NCI-H2029 treated with DMSO at 0.1 percent for 48 hours (cell line): ENCODE results near the gene PHF2.
A peak's percentile ranks its signal among the peaks of the same experiment; 100 is the strongest.
"Not testable (repeated sequence)": the region's sequence is repeated elsewhere in the genome, so short reads cannot be mapped to it uniquely, and the experiment has no call there.

Experiments used
- DNase-seq: peaks from one replicate; lab custom pipeline; 2025; lab: John Stamatoyannopoulos, UW

The PHF2 gene

GRCh38 chr9:93665637-93666438, 89.5 kb downstream of the PHF2 start:
- no peak for DNase-seq

GRCh38 chr9:93666439-93666784, 90.0 kb downstream of the PHF2 start:
- DNase-seq: not testable (repeated sequence)

GRCh38 chr9:93667006-93667405, 90.6 kb downstream of the PHF2 start:
- no peak for DNase-seq

- no peak for DNase-seq
Measured at GRCh38 chr9:93667627-93668026, 91.2 kb downstream of the PHF2 start.

GRCh38 chr9:93668261-93668871, 92.0 kb downstream of the PHF2 start:
- no peak for DNase-seq

- DNase-seq: no peak
Measured at GRCh38 chr9:93669116-93669957, 93.0 kb downstream of the PHF2 start.

GRCh38 chr9:93669958-93670207, 93.5 kb downstream of the PHF2 start:
- DNase-seq: no peak

- DNase-seq: no peak
Measured at GRCh38 chr9:93670208-93671019, 94.0 kb downstream of the PHF2 start.

GRCh38 chr9:93671020-93671338, 94.6 kb downstream of the PHF2 start:
- DNase-seq: no peak

- DNase-seq: not testable (repeated sequence)
Measured at GRCh38 chr9:93672330-93673020, 96.1 kb downstream of the PHF2 start.

- peak; percentile 49 for DNase-seq
Measured at GRCh38 chr9:93673021-93673838, 96.8 kb downstream of the PHF2 start.

- no peak for DNase-seq
Measured at GRCh38 chr9:93673839-93674334, 97.5 kb downstream of the PHF2 start.

GRCh38 chr9:93674580-93675335, 98.4 kb downstream of the PHF2 start:
- no peak for DNase-seq

GRCh38 chr9:93675336-93676150, 99.2 kb downstream of the PHF2 start:
- DNase-seq: no peak

- DNase-seq: no peak
Measured at GRCh38 chr9:93676310-93677047, 100.1 kb downstream of the PHF2 start.

GRCh38 chr9:93677048-93677571, 100.7 kb downstream of the PHF2 start:
- DNase-seq: no peak

GRCh38 chr9:93677641-93678136, 101.3 kb downstream of the PHF2 start:
- DNase-seq: no peak
